HepG2 (cell line): ENCODE measurements around the gene ARMH1. TPM values are rescaled to one million over a fixed set of nuclear protein-coding genes. Genes with fewer than 3 reads are reported as not detected.

Experiments used
- ATF4 ChIP-seq, 2 experiments: fragments of 450-650 bp in 1 of 2; sonication (generic) in 1 of 2; formaldehyde crosslinking; IDR thresholded peaks; 2 replicates each; pipeline versions ENCODE4 v1.5.0 to v1.8.0; 2020 to 2022; ENCODE audit warnings: mild to moderate bottlenecking in 1 of 2, missing genetic modification reagents in 1 of 2
- CEBPZ ChIP-seq: IDR thresholded peaks from 2 replicates; pipeline ENCODE4 v1.6.1; 2012; ENCODE audit warnings: low read length, improper control_type of control experiment
- MEIS1 ChIP-seq: sonication (generic); formaldehyde crosslinking; IDR thresholded peaks from 2 replicates; pipeline ENCODE4 v1.9.0; 2021; ENCODE audit warnings: mild to moderate bottlenecking, missing genetic modification reagents, moderate library complexity, borderline replicate concordance
- MYPOP ChIP-seq: sonication (generic); formaldehyde crosslinking; IDR thresholded peaks from 2 replicates; pipeline ENCODE4 v1.8.1; 2023; ENCODE audit warnings: mild to moderate bottlenecking, moderate library complexity, missing genetic modification reagents
- NFATC3 ChIP-seq: sonication (generic); formaldehyde crosslinking; IDR thresholded peaks from 2 replicates; pipeline ENCODE4 v1.5.1; 2020; ENCODE audit warnings: mild to moderate bottlenecking, missing genetic modification reagents
- PHB2 ChIP-seq: fragments of 450-650 bp; IDR thresholded peaks from 2 replicates; pipeline ENCODE4 v1.6.1; 2018; ENCODE audit not compliant: partially characterized antibody
- POLR2AphosphoS5 ChIP-seq: IDR thresholded peaks from 2 replicates; pipeline ENCODE4 v1.6.1; 2012; ENCODE audit warnings: low read depth, low read length
- SMARCE1 ChIP-seq: fragments of 450-650 bp; IDR thresholded peaks from 2 replicates; pipeline ENCODE4 v1.6.1; 2017; ENCODE audit warnings: borderline replicate concordance
- ZNF558 ChIP-seq: sonication (generic); formaldehyde crosslinking; IDR thresholded peaks from 2 replicates; pipeline ENCODE4 v1.9.0; 2022; ENCODE audit warnings: mild to moderate bottlenecking, missing genetic modification reagents, borderline replicate concordance
- ZNF788 ChIP-seq: sonication (generic); formaldehyde crosslinking; IDR thresholded peaks from 2 replicates; pipeline ENCODE4 v1.5.0; 2020; ENCODE audit warnings: mild to moderate bottlenecking, missing genetic modification reagents, borderline replicate concordance
- polyA plus RNA-seq, 8 experiments: library from polyadenylated mRNA; depleted of rRNA in 3 of 8; stranded (reverse) in 7 of 8; unstranded in 1 of 8; fragments of >200 nt; fragmentation: Illumina TruSeq in 4 of 8; extraction: Trizol in 4 of 8; gene quantifications; 2 replicates each; pipeline versions ENCODE4 v1.2.1 to v1.2.3, GENCODE V29; 2011 to 2016; ENCODE audit warnings: low read depth in 4 of 8, missing spikeins in 1 of 8, mixed read lengths in 1 of 8; ENCODE audit not compliant: insufficient read depth in 1 of 8
- total RNA-seq, 5 experiments: library from RNA; depleted of rRNA; stranded (reverse); fragments of >200 nt; fragmentation: Illumina TruSeq; extraction: Trizol; gene quantifications; 2 replicates each; pipeline ENCODE4 v1.2.3, GENCODE V29; 2016; ENCODE audit warnings: low read depth in 1 of 5
- TF ChIP-seq, protein P1 (sequence below): IDR thresholded peaks from 2 replicates; pipeline ENCODE4 v1.6.1; 2016; ENCODE audit warnings: missing compliant biosample characterization, missing genetic modification reagents, borderline replicate concordance
- TF ChIP-seq, protein P2 (sequence below): sonication (generic); formaldehyde crosslinking; IDR thresholded peaks from one replicate; pipeline ENCODE4 v1.5.1; 2020; ENCODE audit warnings: mild to moderate bottlenecking, missing genetic modification reagents; ENCODE audit errors: not compliant biosample characterization

The ARMH1 gene
- total and polyA plus RNA-seq, 2 of the 13 experiments (the other 11 are each of a cell fraction or from before 2014, with no cell fraction given), result 0.69 TPM; not detected in 1

DNA sequence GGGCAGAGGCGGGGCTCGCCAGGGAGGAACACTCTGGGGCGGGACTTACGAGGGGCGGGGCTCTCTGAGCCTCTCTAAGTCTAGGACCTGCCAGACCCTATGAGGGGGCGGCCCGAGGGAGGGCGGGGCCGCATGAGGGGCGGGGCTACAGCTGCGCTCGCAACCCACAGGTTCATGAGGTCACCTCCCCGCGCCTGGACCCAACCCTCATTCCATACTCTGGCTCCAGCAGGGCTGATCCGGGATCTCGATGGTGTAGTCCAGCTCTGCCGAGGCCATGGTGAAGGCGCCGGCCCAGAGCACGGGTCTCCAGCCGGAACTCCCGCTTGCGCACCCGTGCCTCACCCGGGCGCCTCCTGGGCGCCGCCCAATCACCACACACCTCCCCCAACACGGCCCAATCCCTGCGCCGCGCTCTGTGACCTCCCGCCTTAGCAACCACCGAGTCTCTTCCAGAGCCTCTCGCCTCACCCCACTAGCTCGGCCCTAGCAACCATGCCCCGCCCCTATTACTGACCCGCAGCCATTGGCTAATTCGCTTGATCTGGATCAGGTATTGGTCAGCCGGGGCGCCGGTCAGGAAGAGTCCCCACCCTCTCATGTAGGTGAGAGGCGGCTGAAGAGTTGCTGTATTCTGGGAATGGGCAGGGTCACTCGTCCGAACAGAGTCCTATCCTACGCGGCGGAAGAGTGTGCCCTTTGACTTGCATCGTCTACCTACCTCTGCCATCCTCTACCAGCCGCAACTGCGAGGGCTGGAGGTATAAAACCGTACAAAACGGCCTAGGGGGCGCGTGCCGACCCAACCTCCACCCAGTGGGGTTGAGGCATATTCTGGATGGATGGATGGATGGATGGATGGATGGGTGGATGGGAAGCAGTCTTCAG is at the start of gene ARMH1, which contains the start of gene TMEM53 (continued):
- TF ChIP-seq ATF4 (CRISPR knock-in tag; IDR thresholded peaks at IDR 0.05) (0 out of 4 replicates have a peak, but pooled peaks of 1 of the 2 experiments have one; percentile 1), PHB2 (no peak), CEBPZ (peak; percentile 41; the same call in 1 of the 2 replicates), MEIS1 (CRISPR knock-in tag) (peak; percentile 63), ZNF558 (CRISPR knock-in tag) (peak; percentile 69; the same call in 1 of the 2 replicates), ZNF788 (peak; percentile 51; the same call in 1 of the 2 replicates), POLR2AphosphoS5 (peak; percentile 74), SMARCE1 (no peak), MYPOP (peak; percentile 61; the same call in 1 of the 2 replicates), NFATC3 (CRISPR knock-in tag) (no peak)
- TF ChIP-seq, protein P1, sequence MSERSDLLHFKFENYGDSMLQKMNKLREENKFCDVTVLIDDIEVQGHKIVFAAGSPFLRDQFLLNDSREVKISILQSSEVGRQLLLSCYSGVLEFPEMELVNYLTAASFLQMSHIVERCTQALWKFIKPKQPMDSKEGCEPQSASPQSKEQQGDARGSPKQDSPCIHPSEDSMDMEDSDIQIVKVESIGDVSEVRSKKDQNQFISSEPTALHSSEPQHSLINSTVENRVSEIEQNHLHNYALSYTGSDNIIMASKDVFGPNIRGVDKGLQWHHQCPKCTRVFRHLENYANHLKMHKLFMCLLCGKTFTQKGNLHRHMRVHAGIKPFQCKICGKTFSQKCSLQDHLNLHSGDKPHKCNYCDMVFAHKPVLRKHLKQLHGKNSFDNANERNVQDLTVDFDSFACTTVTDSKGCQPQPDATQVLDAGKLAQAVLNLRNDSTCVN (CRISPR knock-in tag), result no peak
- TF ChIP-seq, protein P2, sequence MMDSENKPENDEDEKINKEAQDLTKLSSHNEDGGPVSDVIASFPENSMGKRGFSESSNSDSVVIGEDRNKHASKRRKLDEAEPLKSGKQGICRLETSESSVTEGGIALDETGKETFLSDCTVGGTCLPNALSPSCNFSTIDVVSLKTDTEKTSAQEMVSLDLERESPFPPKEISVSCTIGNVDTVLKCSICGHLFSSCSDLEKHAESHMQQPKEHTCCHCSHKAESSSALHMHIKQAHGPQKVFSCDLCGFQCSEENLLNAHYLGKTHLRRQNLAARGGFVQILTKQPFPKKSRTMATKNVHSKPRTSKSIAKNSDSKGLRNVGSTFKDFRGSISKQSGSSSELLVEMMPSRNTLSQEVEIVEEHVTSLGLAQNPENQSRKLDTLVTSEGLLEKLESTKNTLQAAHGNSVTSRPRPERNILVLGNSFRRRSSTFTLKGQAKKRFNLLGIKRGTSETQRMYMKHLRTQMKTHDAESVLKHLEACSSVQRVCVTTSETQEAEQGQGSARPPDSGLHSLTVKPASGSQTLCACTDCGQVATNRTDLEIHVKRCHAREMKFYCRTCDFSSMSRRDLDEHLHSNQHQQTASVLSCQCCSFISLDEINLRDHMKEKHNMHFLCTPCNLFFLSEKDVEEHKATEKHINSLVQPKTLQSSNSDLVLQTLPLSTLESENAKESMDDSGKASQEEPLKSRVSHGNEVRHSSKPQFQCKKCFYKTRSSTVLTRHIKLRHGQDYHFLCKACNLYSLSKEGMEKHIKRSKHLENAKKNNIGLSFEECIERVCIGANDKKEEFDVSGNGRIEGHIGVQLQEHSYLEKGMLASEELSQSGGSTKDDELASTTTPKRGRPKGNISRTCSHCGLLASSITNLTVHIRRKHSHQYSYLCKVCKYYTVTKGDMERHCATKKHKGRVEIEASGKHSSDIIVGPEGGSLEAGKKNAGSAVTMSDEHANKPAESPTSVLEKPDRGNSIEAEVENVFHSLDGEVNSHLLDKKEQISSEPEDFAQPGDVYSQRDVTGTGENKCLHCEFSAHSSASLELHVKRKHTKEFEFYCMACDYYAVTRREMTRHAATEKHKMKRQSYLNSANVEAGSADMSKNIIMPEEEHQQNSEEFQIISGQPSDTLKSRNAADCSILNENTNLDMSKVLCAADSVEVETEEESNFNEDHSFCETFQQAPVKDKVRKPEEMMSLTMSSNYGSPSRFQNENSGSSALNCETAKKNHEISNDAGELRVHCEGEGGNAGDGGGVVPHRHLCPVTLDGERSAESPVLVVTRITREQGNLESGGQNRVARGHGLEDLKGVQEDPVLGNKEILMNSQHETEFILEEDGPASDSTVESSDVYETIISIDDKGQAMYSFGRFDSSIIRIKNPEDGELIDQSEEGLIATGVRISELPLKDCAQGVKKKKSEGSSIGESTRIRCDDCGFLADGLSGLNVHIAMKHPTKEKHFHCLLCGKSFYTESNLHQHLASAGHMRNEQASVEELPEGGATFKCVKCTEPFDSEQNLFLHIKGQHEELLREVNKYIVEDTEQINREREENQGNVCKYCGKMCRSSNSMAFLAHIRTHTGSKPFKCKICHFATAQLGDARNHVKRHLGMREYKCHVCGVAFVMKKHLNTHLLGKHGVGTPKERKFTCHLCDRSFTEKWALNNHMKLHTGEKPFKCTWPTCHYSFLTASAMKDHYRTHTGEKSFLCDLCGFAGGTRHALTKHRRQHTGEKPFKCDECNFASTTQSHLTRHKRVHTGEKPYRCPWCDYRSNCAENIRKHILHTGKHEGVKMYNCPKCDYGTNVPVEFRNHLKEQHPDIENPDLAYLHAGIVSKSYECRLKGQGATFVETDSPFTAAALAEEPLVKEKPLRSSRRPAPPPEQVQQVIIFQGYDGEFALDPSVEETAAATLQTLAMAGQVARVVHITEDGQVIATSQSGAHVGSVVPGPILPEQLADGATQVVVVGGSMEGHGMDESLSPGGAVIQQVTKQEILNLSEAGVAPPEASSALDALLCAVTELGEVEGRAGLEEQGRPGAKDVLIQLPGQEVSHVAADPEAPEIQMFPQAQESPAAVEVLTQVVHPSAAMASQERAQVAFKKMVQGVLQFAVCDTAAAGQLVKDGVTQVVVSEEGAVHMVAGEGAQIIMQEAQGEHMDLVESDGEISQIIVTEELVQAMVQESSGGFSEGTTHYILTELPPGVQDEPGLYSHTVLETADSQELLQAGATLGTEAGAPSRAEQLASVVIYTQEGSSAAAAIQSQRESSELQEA (CRISPR knock-in tag), result peak; percentile 48
